ENCODE measurements around the gene TMEM109. TPM values are rescaled to one million over a fixed set of nuclear protein-coding genes. Genes with fewer than 3 reads are reported as not detected.
A peak's percentile ranks its signal among the peaks of the same experiment; 100 is the strongest.

The TMEM109 gene
- total and polyA plus RNA-seq, 9 of the 15 experiments (the other 6 are each of a cell fraction or from before 2014, with no cell fraction given), result 9.2 to 71.3 (median 30.5) TPM

GRCh38 chr11:60928563-60929001 lies 14.6 kb downstream of the TMEM109 start:
- H3K9ac ChIP-seq (ENCODE audit: insufficient read depth in 1 of 2, low read depth in 2 of 2, low read length in 2 of 2), result peak overlapping the region in 1 of 2 experiments; percentile 17; a peak in 1 of 4 replicates
- DNase-seq (ENCODE audit: extremely low read depth in 1 of 4, low spot score in 3 of 4), result no peak
- CTCF ChIA-PET (ENCODE audit: low intra/inter-chr PET ratio), result no interaction called here
- no peaks in the 10 kb centered on the region for H3K79me2 ChIP-seq (ENCODE audit: control insufficient read depth, insufficient read depth, low read length)
- ATAC-seq, result no peak
- intact Hi-C loops (cut with micrococcal nuclease), result no loop called here
- H3K4me2 ChIP-seq (ENCODE audit: insufficient read depth, low read length), result no peak overlapping the region
- FAIRE-seq, result no peak
- H3K36me3 ChIP-seq (ENCODE audit: control insufficient read depth, insufficient read depth, low read length), result no peaks in the 10 kb centered on the region
- no TSS peak for BruUV-seq (replicated peaks)
- no peaks in the 10 kb centered on the region for H3K9me1 ChIP-seq (ENCODE audit: control insufficient read depth, insufficient read depth, low read length)
- 0 out of 2 replicates have a peak, but pooled peaks cover 10% of the 10 kb centered on the region for H4K20me1 ChIP-seq (replicated peaks; ENCODE audit: control insufficient read depth, insufficient read depth, low read length)
- POLR2A ChIA-PET, result interaction anchor here (0.9 to 1.5 kb wide), 3 partner anchors 12 to 15 kb away, joined by 3 to 6 read pairs (median 5); partner anchors contain the start of gene TMEM109
- H3K9me3 ChIP-seq (replicated peaks; ENCODE audit: control insufficient read depth, insufficient read depth, low read depth, low read length), result no peaks in the 10 kb centered on the region
- no peak overlapping the region for H3K4me3 ChIP-seq
- peak in 1 of 2 experiments; percentile 37; a peak in 1 of 4 replicates for TF ChIP-seq NRF1 (conservative IDR thresholded peaks at IDR 0.05 in 1 of 2, IDR thresholded peaks at IDR 0.05 in 1 of 2)
- TF ChIP-seq, protein P1, sequence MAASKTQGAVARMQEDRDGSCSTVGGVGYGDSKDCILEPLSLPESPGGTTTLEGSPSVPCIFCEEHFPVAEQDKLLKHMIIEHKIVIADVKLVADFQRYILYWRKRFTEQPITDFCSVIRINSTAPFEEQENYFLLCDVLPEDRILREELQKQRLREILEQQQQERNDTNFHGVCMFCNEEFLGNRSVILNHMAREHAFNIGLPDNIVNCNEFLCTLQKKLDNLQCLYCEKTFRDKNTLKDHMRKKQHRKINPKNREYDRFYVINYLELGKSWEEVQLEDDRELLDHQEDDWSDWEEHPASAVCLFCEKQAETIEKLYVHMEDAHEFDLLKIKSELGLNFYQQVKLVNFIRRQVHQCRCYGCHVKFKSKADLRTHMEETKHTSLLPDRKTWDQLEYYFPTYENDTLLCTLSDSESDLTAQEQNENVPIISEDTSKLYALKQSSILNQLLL (CRISPR knock-in tag; IDR thresholded peaks at IDR 0.05; ENCODE audit: borderline replicate concordance), result no peak
- peaks cover 64 to 88% of the 10 kb centered on the region in 2 experiments for H3K27me3 ChIP-seq (ENCODE audit: control insufficient read depth in 2 of 2, insufficient read depth in 2 of 2, low read length in 2 of 2)
- no peak overlapping the region for H2AFZ ChIP-seq (ENCODE audit: low read depth, low read length)
- H3K4me1 ChIP-seq (replicated peaks in 1 of 2; ENCODE audit: control insufficient read depth in 2 of 2, insufficient read depth in 2 of 2, low read length in 2 of 2), result peaks cover 0 to 27% of the 10 kb centered on the region in 2 experiments; a peak in 3 of 5 replicates
- WGBS (ENCODE audit: insufficient coverage, low coverage, missing lambda C conversion rate), result 16% methylated on average over 15 of the region's 20 CpGs
- in situ Hi-C loops (cut with MboI), result no loop called here
- no peak overlapping the region for H3K27ac ChIP-seq (ENCODE audit: extremely low read depth, low read depth, low read length)

GRCh38 chr11:60929764-60930163 lies 15.8 kb downstream of the TMEM109 start:
- DNase-seq (ENCODE audit: extremely low read depth in 1 of 4, low spot score in 3 of 4), result no peak
- no peak for ATAC-seq
- FAIRE-seq, result no peak
- H3K9me3 ChIP-seq (replicated peaks; ENCODE audit: control insufficient read depth, insufficient read depth, low read depth, low read length), result no peaks in the 10 kb centered on the region
- H2AFZ ChIP-seq (ENCODE audit: low read depth, low read length), result no peak overlapping the region
- no peaks in the 10 kb centered on the region for H3K36me3 ChIP-seq (ENCODE audit: control insufficient read depth, insufficient read depth, low read length)
- H3K4me3 ChIP-seq, result no peak overlapping the region
- intact Hi-C loops (cut with micrococcal nuclease), result no loop called here
- 0 out of 2 replicates have a peak, but pooled peaks cover 13% of the 10 kb centered on the region for H4K20me1 ChIP-seq (replicated peaks; ENCODE audit: control insufficient read depth, insufficient read depth, low read length)
- whole genome bisulfite sequencing (ENCODE audit: insufficient coverage, low coverage, missing lambda C conversion rate), result 0% methylated on average over 4 of the region's 4 CpGs
- ChIA-PET POLR2A (interaction anchor here (0.9 to 1.4 kb wide), 3 partner anchors 13 to 210 kb away, joined by 3 to 4 read pairs (median 3); no protein-coding TSS in a partner anchor), CTCF (ENCODE audit: low intra/inter-chr PET ratio) (no interaction called here)
- H3K4me2 ChIP-seq (ENCODE audit: insufficient read depth, low read length), result no peak overlapping the region
- BruUV-seq (replicated peaks), result no TSS peak
- no peak overlapping the region for H3K27ac ChIP-seq (ENCODE audit: extremely low read depth, low read depth, low read length)
- H3K79me2 ChIP-seq (ENCODE audit: control insufficient read depth, insufficient read depth, low read length), result no peaks in the 10 kb centered on the region
- no peak overlapping the region for H3K9ac ChIP-seq (ENCODE audit: insufficient read depth in 1 of 2, low read depth in 2 of 2, low read length in 2 of 2)
- H3K9me1 ChIP-seq (ENCODE audit: control insufficient read depth, insufficient read depth, low read length), result no peaks in the 10 kb centered on the region
- peaks cover 0 to 26% of the 10 kb centered on the region in 2 experiments; a peak in 2 of 5 replicates for H3K4me1 ChIP-seq (replicated peaks in 1 of 2; ENCODE audit: control insufficient read depth in 2 of 2, insufficient read depth in 2 of 2, low read length in 2 of 2)
- peaks cover 73 to 96% of the 10 kb centered on the region in 2 experiments for H3K27me3 ChIP-seq (ENCODE audit: control insufficient read depth in 2 of 2, insufficient read depth in 2 of 2, low read length in 2 of 2)
- in situ Hi-C loops (cut with MboI), result no loop called here
- no peak for TF ChIP-seq DDX20 (tag; IDR thresholded peaks at IDR 0.05; ENCODE audit: low read depth)
- TF ChIP-seq, protein P2, sequence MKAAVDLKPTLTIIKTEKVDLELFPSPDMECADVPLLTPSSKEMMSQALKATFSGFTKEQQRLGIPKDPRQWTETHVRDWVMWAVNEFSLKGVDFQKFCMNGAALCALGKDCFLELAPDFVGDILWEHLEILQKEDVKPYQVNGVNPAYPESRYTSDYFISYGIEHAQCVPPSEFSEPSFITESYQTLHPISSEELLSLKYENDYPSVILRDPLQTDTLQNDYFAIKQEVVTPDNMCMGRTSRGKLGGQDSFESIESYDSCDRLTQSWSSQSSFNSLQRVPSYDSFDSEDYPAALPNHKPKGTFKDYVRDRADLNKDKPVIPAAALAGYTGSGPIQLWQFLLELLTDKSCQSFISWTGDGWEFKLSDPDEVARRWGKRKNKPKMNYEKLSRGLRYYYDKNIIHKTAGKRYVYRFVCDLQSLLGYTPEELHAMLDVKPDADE (conservative IDR thresholded peaks at IDR 0.05; ENCODE audit: control insufficient read depth, low read depth, low read length), result no peak
- no peak for TF ChIP-seq RBM39 (optimal IDR thresholded peaks at IDR 0.05; ENCODE audit: low read depth, low read length)
- TF ChIP-seq ZNF165 (CRISPR knock-in tag; IDR thresholded peaks at IDR 0.05; ENCODE audit: borderline replicate concordance), result no peak
- TF ChIP-seq PYGO2 (tag; IDR thresholded peaks at IDR 0.05), result no peak
- no peak for TF ChIP-seq NR0B1 (IDR thresholded peaks at IDR 0.05; ENCODE audit: partially characterized antibody)
- TF ChIP-seq, protein P3, sequence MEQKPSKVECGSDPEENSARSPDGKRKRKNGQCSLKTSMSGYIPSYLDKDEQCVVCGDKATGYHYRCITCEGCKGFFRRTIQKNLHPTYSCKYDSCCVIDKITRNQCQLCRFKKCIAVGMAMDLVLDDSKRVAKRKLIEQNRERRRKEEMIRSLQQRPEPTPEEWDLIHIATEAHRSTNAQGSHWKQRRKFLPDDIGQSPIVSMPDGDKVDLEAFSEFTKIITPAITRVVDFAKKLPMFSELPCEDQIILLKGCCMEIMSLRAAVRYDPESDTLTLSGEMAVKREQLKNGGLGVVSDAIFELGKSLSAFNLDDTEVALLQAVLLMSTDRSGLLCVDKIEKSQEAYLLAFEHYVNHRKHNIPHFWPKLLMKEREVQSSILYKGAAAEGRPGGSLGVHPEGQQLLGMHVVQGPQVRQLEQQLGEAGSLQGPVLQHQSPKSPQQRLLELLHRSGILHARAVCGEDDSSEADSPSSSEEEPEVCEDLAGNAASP (IDR thresholded peaks at IDR 0.05), result no peak
- TF ChIP-seq PHB (CRISPR knock-in tag; IDR thresholded peaks at IDR 0.05), result no peak

All from K562 (cell line).